Measurements from ENCODE around the gene FILIP1L.

GRCh38 chr3:99845331-99845730, 269.0 kb downstream of the FILIP1L start:
- TF ChIP-seq POLR2AphosphoS5 (IDR thresholded peaks at IDR 0.05) = no peak
- no peak for TF ChIP-seq CTCF (IDR thresholded peaks at IDR 0.05)
- TF ChIP-seq POLR2A (IDR thresholded peaks at IDR 0.05) = no peak

Measured in stomach (tissue), 4 donors.